Keratinocyte (primary cell): ENCODE results near the gene TMEM129. TPM values are rescaled to one million over a fixed set of nuclear protein-coding genes. Genes with fewer than 3 reads are reported as not detected.

Experiments
- DNase-seq: peaks from one replicate; pipeline ENCODE4 v3.0.0-alpha.2; 2011; ENCODE audit warnings: low read depth, missing footprints, low spot score
- FAIRE-seq: peaks from 2 replicates; lab custom pipeline; 2011; peaks lifted over from hg19 to GRCh38; lab: Jason Lieb, UNC
- H2AFZ ChIP-seq: 2 replicates; pipeline ENCODE4 v1.6.0; 2012; ENCODE audit warnings: low read length, control low read depth, inconsistent platforms; ENCODE audit not compliant: control insufficient read depth
- H3K27ac ChIP-seq: 2 replicates; pipeline ENCODE4 v1.5.1; 2011; ENCODE audit warnings: low read length; ENCODE audit not compliant: control insufficient read depth, insufficient read depth
- H3K27me3 ChIP-seq: 3 replicates; pipeline ENCODE4 v1.6.0; 2011; ENCODE audit warnings: low read length; ENCODE audit not compliant: control insufficient read depth, insufficient read depth; ENCODE audit errors: extremely low read depth
- H3K36me3 ChIP-seq, 2 experiments: 2 replicates in 1 of 2; 3 replicates in 1 of 2; pipeline ENCODE4 v1.5.1; 2011; ENCODE audit warnings: low read length in 2 of 2, mild to moderate bottlenecking in 1 of 2; ENCODE audit not compliant: control insufficient read depth in 2 of 2, insufficient read depth in 2 of 2; ENCODE audit errors: extremely low read depth in 1 of 2
- H3K4me1 ChIP-seq: 3 replicates; pipeline ENCODE4 v1.5.1; 2011; ENCODE audit warnings: low read length; ENCODE audit not compliant: control insufficient read depth, insufficient read depth; ENCODE audit errors: extremely low read depth
- H3K4me2 ChIP-seq: 3 replicates; pipeline ENCODE4 v1.6.0; 2011; ENCODE audit warnings: low read depth, low read length; ENCODE audit not compliant: control insufficient read depth, insufficient read depth; ENCODE audit errors: extremely low read depth
- H3K4me3 ChIP-seq, 3 experiments: fragments of 200-600 bp in 1 of 3; sonication (generic) in 1 of 3; 2 replicates in 2 of 3; 3 replicates in 1 of 3; pipeline ENCODE4 v1.5.1; 2011 to 2016; ENCODE audit warnings: low read length in 3 of 3, mild to moderate bottlenecking in 3 of 3, control low read depth in 2 of 3, inconsistent platforms in 1 of 3, low read depth in 1 of 3, mixed read lengths in 1 of 3, mixed run types in 1 of 3, moderate library complexity in 1 of 3; ENCODE audit not compliant: control insufficient read depth in 2 of 3, insufficient read depth in 2 of 3; ENCODE audit errors: extremely low read depth in 1 of 3
- H3K79me2 ChIP-seq: 2 replicates; pipeline ENCODE4 v1.6.0; 2012; ENCODE audit warnings: low read length; ENCODE audit not compliant: control insufficient read depth, insufficient read depth
- H3K9ac ChIP-seq: 3 replicates; pipeline ENCODE4 v1.6.0; 2011; ENCODE audit warnings: low read length; ENCODE audit not compliant: control insufficient read depth, insufficient read depth; ENCODE audit errors: extremely low read depth
- H3K9me1 ChIP-seq: 3 replicates; pipeline ENCODE4 v1.6.0; 2011; ENCODE audit warnings: low read length; ENCODE audit not compliant: control insufficient read depth, insufficient read depth; ENCODE audit errors: extremely low read depth
- H3K9me3 ChIP-seq: 2 replicates; pipeline ENCODE4 v1.5.1; 2012; ENCODE audit warnings: low read depth, low read length; ENCODE audit not compliant: control insufficient read depth
- H4K20me1 ChIP-seq: 3 replicates; pipeline ENCODE4 v1.6.0; 2011; ENCODE audit warnings: low read length; ENCODE audit not compliant: control insufficient read depth, insufficient read depth; ENCODE audit errors: extremely low read depth
- EZH2 ChIP-seq: IDR thresholded peaks from one replicate; pipeline ENCODE4 v1.6.1; 2012; ENCODE audit warnings: inconsistent platforms, mild to moderate bottlenecking, low read length, moderate library complexity
- dilution Hi-C: fragments of 300-500 bp; cut with MboI; formaldehyde crosslinking; loops from one replicate; pipeline ENCODE4 v1.7.0; 2020; ENCODE audit warnings: low sequenced_read_pairs; ENCODE audit not compliant: extremely low pct_ligation_motif_present
- polyA plus RNA-seq, 5 experiments: library from polyadenylated mRNA; depleted of rRNA in 3 of 5; stranded (reverse) in 3 of 5; stranded (forward) in 1 of 5; unstranded in 1 of 5; fragments of >200 nt; gene quantifications; 1 replicate in 1 of 5; 2 replicates in 3 of 5; 3 replicates in 1 of 5; pipeline versions ENCODE4 v1.2.1 to v1.2.3, GENCODE V29; 2011 to 2012; ENCODE audit warnings: missing spikeins in 2 of 5, low read depth in 1 of 5, low replicate concordance in 1 of 5
- TF ChIP-seq, protein P1 (sequence below), 3 experiments: IDR thresholded peaks in 1 of 3; conservative IDR thresholded peaks in 1 of 3; optimal IDR thresholded peaks in 1 of 3; 2 replicates in 2 of 3; 3 replicates in 1 of 3; pipeline versions ENCODE3 to v1.5.1; 2011; ENCODE audit warnings: low read length in 3 of 3, mild to moderate bottlenecking in 3 of 3, moderate library complexity in 2 of 3, control low read depth in 1 of 3, inconsistent platforms in 1 of 3; ENCODE audit not compliant: insufficient read depth in 2 of 3; ENCODE audit errors: extremely low read depth in 1 of 3

TMEM129 gene
- polyA plus RNA-seq, 1 donor (not counting 4 experiments of a cell fraction or from before 2014, with no cell fraction given): 11.7 TPM

DNA sequence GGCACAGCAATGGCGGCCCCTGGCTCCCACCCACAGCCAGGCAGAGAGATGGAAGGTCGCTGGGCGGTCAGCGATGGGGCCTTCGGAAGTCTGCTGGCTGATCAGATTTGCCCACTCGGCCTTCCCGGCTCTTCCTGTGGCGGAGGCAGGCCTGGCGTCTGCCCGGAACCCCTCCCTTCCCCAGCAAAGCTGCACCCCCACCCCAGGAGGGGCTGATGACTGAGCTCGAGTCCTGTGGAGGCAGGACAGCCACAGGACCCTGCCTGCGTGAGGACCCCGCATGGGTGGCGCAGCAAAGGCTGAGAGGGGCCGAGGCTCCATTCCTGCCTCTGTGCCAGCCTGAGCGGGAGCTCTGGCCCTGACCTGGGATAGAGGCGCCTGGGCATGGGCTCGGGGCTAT lies 35.0 kb upstream of the TMEM129 start:
- H2AFZ ChIP-seq: peak overlapping the region; percentile 22
- H3K9me3 ChIP-seq: no peaks in the 10 kb centered on the region
- TF ChIP-seq, protein P1, sequence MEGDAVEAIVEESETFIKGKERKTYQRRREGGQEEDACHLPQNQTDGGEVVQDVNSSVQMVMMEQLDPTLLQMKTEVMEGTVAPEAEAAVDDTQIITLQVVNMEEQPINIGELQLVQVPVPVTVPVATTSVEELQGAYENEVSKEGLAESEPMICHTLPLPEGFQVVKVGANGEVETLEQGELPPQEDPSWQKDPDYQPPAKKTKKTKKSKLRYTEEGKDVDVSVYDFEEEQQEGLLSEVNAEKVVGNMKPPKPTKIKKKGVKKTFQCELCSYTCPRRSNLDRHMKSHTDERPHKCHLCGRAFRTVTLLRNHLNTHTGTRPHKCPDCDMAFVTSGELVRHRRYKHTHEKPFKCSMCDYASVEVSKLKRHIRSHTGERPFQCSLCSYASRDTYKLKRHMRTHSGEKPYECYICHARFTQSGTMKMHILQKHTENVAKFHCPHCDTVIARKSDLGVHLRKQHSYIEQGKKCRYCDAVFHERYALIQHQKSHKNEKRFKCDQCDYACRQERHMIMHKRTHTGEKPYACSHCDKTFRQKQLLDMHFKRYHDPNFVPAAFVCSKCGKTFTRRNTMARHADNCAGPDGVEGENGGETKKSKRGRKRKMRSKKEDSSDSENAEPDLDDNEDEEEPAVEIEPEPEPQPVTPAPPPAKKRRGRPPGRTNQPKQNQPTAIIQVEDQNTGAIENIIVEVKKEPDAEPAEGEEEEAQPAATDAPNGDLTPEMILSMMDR (optimal IDR thresholded peaks at IDR 0.05 in 1 of 3, IDR thresholded peaks at IDR 0.05 in 1 of 3, conservative IDR thresholded peaks at IDR 0.05 in 1 of 3; ENCODE audit: extremely low read depth in 1 of 3, insufficient read depth in 2 of 3, low read length in 3 of 3): no peak
- no peaks in the 10 kb centered on the region for H3K79me2 ChIP-seq
- no peaks in the 10 kb centered on the region for H3K36me3 ChIP-seq
- H3K9ac ChIP-seq: no peak overlapping the region
- dilution Hi-C loops: no loop called here
- no peaks in the 10 kb centered on the region for H4K20me1 ChIP-seq
- peak overlapping the region; percentile 16 for H3K4me2 ChIP-seq
- no peak for DNase-seq
- FAIRE-seq: no peak
- no peaks in the 10 kb centered on the region for H3K27me3 ChIP-seq
- H3K4me1 ChIP-seq: peaks cover 77% of the 10 kb centered on the region
- no peak overlapping the region for H3K27ac ChIP-seq
- no peak overlapping the region for H3K4me3 ChIP-seq
- H3K9me1 ChIP-seq: peaks cover 2% of the 10 kb centered on the region

DNA sequence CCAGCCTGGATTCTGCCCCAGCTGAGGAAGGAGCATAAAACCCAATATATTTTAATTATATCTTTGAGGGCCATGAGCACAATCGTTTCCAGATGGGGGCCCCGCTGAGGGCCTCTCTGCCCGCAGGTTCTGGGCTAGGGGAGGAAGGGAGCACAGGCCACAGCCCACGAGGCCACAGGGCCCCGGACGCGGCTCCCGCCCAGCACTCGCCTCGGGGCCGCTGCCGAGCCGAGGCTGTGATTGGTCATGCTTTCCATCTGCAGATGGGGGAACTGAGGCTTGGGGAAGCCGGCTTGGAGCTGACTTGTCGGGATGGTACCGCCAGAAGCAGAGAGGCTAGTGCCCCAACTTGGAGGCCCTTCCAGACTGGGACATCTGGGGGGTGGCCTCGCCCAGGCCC lies 34.2 kb upstream of the TMEM129 start:
- Histone ChIP-seq H3K9me3 (no peaks in the 10 kb centered on the region), H3K79me2 (no peaks in the 10 kb centered on the region), H3K4me2 (no peak overlapping the region), H3K4me1 (peaks cover 73% of the 10 kb centered on the region), H3K4me3 (no peak overlapping the region), H2AFZ (no peak overlapping the region), H3K9me1 (peaks cover 2% of the 10 kb centered on the region), H3K27me3 (no peaks in the 10 kb centered on the region), H3K9ac (no peak overlapping the region), H3K36me3 (no peaks in the 10 kb centered on the region), H3K27ac (no peak overlapping the region), H4K20me1 (no peaks in the 10 kb centered on the region)
- TF ChIP-seq EZH2: no peak
- TF ChIP-seq, protein P1 (optimal IDR thresholded peaks at IDR 0.05 in 1 of 3, IDR thresholded peaks at IDR 0.05 in 1 of 3, conservative IDR thresholded peaks at IDR 0.05 in 1 of 3; ENCODE audit: extremely low read depth in 1 of 3, insufficient read depth in 2 of 3, low read length in 3 of 3): no peak
- DNase-seq (no peak), FAIRE-seq (no peak)
- dilution Hi-C loops: no loop called here
